ENCODE results near the gene SSBP3.

SSBP3 gene

DNA sequence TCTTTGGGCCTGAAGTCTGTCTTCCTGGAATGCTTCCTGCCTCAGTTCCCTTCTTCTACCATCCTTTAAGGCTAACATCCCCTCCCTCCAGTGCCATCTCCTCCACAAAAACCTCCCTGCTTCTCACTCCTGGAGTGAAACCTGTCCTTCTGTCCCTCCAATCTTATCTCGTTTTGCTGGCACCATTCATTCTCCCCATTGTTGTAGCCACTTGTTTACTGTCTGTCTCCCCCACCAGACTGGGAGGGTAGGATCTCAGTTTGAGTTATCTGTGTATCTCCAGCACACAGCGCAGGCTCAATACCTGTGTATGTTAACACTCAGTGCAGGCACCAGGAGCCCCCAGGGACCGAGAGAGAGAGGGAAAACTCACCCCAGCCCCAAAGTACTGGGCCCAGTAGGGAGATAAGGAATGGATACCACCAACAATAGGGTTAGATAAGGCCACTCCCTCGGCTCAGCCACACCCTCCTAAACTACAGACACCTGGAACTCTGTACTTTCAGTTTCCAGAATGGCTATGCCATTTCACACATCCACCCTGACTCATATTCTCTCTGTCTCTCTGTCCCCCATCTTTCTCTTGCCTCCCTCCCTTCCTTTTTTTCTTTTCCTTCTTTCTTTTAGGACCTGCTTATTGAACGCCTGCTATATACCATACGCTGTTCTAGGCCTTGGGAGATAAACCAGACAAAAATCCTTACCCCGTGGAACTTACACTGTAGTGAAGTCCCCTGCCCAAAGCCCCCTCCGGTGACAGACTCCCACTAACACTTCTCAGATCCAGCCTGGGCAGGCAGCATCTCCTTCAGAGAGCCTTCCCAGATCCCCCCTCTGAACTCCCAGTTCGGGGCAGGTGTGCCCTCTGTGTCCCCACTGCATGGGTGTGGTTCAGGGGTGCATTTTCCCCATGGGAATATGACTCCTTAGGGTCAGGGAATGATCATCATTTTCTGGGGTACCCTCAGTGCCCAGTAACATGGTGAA is 3.3 kb upstream of the SSBP3 start:
- DNase-seq (ENCODE audit: low read depth): no peak

DNA sequence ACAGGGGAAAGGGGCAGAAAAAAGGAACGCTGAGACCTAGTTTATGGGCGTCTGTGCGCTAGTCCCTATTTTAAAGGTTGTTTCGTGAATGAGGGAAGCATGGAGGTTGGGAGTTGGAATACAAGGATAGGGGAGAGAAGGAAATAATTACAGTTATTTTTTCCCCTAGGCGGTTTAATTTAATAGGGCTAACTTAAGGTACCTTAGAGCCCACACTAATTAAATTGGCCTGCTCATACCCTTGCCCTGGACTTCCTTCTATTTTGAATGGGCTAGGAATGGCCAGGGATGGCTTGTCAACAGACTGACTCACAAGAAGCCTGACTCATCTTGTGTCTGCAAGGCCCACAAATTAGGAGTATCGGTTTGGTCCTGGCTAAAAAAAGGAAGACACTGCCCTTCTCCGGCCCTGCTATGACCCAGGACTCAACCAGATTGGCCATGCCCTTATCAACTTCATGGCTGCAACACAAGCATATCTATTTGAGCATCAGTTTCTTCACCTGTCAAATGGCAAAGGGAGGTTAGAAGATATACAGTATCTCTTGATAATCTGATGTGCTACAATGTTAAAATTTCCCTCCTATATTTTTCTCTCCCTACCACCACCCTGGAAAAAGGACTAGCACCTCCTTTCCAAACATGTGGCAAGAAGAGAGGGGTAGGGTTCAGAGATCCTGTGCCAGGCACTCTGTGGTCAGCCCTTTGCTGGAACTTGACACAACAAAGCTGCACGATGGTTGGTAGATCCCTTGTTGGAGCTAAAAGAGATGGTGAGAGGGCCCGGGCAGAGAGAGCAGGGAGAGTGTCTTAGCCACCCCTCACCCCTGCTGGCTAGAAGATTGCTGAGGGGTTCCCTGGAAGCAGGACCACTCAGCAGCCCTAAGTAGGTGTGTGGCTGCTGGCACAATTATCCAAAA is 2.2 kb upstream of the SSBP3 start:
- DNase-seq (ENCODE audit: low read depth): no peak

DNA sequence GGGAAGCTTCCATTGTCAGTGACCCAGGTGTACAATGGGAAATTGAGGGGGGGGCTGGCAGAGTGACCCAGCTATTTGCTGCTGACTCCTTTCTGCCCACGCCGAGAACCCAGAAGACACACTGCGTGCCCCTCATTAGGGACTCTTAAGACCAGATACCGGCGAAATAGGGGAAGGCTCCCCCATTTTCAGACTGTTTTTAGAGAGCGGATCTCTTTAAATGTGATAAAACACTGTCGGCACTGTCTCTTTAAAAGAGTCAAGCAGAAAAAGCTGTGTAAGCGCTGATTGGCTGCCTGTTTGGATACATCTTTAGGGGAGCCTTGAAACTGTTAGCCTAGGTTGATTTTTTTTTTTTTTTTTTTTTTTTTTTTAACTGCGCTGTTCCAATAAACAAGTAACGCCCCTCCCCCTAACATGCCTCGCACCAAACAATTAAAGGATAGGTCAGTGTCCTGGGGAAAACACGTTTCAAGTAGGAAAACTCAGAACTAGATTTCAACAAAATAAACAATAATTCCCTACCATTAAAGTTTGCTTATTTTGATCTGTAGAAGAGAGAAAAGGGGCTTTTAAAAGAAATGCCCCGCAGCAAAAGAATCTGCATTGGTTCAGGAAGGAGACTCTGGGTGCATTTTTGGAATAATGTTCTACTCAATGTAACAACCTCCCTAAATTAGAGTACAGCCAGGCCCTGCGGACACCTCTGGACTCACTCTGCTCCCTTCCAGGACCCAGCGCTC is 1.4 kb upstream of the SSBP3 start:
- DNase-seq (ENCODE audit: low read depth): no peak

DNA sequence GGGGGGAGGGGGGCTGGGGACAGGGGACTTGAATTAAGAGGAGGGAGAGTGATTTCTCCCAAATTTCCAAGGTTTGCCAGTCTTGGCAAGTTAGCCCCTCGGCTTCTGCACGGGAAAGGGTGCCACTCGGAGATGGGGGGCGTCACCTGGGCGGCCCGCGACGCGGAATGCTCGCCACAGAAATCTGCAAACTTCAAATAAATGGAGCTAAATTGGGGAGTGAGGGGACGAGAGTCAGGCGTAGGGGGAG is 885 bp upstream of the SSBP3 start:
- DNase-seq (ENCODE audit: low read depth): no peak

DNA sequence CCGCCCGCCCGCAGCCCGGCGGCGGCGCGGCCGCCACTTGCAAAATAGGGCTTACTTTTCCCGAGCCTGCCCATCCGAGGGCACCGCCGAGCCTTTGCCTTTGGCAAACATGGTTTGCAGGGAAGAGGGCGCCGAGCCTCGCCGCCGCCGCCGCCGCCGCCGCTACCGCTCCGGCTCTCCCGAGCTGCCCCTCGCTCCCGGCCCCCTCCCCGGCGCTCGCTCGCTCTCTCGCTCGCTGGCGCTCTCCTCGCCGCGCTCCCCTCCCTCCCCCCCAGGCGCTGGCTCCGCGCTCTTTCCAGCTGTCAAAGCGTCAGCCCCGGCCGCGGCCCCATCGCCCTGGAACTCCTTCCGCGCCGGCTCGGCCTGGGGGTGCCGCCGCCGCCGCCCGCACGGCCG is 298 bp downstream of the SSBP3 start:
- no peak for DNase-seq (ENCODE audit: low read depth)

DNA sequence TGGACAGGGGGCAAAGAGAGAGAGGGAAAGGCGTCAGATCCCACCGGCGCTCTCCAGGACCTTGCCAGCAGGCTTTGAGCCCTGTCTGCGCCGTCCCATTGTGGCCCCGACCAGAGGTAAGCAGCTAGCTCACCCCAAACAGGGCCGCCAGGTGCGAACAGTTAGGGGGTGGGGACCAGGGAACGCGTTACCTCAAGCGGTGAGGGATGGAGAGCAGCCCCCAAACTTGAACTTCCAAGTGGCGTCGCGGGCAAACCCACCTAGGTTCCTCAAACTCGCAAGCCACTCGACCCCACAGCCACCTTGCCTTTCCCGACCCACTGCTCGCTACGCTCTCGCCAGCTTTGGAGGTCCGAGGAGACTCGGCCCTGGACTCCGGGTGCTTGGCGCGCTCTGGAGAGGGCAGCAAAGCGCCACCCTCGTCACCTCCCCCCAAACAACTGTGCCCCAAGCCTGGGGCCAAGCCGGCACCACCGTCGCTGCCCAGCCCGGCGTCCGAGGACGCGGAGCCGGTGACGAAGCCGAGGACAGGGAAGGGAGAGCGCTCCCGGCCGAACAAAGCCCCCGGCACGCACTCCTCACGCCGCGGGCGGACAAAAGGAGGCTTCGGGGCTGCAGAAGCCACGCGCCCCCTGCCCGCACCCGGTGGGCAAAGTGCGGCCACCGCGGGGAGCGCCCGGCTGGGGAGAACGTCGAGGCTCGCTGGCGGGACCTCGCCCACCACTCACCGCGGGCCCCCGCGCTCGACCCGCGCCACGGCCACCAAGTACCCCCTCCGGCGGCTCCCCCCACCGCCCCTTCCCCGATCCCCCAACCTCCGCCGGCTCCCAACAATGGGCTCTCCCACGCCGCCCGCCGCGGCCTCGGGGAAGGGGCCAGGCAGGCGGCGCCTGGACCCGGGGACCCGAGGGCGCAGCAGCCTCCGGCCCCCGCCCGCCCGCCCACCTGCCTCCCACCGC is 976 bp downstream of the SSBP3 start:
- DNase-seq (ENCODE audit: low read depth): no peak

DNA sequence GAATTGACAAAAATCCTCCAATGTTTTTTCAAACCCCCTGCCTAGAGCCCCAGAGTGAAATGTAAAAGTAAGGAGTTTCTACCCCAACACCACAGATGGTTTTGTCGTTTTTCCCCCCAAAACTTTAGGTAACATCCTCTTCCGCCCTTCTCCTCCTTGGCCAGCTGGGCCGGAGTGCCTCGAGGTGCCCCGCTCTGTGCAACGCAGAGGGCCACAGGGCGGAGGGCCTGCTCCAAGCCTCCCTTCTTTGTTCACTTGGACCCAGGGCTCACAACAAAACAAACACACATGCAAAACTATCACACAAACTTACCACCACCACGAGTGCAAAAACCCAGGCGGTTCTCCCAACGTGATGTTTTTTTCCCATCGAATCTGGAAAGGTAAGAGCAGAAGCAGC is 1.9 kb downstream of the SSBP3 start:
- DNase-seq (ENCODE audit: low read depth): no peak

DNA sequence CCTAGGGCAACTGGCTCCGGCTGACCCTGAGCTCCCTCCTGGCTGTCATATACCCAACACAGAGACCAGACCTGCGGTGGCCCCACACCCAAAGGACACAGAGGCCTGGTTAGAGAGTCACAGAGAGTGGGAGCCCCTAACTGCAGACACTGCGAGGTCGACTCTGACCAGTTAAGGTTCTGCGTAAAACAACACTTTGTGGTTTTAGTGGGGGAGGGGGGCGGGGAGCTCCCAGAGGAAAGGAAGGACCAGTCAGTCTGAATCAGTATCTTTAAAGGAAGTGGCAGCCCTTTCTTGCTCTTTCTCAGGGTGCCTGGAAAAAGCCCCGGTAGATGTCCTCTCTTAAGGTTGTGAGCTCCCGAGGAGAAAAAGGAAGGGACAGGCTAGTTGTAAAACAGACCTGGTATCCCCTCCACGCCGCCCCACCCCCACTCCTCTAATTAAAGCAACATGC is 2.4 kb downstream of the SSBP3 start:
- no peak for DNase-seq (ENCODE audit: low read depth)

DNA sequence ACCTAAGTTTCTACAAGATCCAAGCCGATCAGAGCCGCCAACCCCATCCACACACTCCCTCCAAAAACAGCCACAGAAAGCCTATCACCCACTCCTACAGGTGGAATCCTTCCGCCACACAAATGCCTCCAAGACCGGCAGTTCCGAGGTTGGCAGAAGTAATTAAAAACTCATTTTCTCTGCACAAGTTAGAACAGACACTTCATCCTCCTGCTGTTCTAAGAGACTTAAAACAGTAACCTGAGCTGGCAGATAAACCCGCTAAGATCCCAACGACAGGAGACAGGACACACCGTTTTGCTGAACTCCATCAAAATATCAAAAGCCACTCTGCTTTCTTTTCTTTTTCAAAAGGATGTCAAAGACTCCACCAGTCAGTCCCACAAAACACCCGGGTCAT is 2.8 kb downstream of the SSBP3 start:
- DNase-seq (ENCODE audit: low read depth): no peak

DNA sequence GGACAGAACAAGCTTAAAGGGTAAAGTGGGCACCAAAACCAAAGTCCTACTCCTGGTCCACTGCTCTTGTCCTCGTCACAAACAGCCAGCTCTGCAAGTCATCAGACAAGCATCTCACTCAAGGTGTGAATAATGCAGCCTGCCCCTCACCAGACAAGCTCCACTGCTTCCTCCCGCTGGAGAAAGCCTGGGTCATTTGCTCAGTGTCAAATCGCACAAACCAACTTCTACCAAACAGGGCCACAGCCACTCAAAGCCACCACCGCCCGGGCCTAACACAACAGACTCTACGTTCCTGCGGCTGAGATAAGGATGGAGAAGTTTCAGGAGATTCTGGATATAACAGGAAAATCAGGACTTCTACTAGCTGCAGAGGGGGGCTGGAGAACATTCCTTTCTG is 3.3 kb downstream of the SSBP3 start:
- no peak for DNase-seq (ENCODE audit: low read depth)

DNA sequence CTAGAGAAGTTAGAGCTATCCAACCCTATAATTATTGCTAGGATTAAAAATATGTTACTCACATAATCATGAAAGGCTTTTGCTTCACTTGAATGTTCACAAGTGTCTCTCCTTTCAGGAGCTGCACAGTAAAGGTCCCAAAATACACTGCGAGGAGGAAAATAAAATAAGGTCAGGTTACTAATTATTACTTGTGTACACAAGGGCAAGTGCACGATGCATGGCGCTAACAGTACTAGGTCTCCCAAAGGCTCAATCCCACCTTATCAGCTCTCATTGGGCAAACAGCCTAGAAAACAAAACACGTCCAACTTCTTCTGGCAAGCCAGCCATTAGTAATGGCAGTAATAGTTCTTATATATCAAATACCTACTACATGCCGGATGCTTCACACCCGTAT is 4.4 kb downstream of the SSBP3 start:
- DNase-seq (ENCODE audit: low read depth): no peak

DNA sequence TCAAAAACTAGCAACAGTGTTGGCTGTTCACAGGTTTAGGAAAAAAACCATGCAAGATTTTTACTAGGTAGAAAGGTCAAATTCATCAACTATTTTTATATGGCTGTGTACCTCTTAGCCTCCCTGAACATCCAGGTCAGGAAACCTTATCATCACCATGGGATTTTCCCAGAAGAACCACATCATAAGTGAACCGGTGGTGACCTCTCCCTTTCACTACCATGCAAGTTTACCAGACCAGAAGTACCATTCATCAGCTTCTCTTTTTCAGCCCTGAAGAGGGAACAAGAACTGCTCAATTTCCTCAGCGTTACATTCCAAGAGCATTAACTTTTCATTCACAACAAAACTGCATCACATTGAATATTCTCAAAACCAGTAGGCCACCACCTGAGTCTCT is 5.9 kb downstream of the SSBP3 start:
- no peak for DNase-seq (ENCODE audit: low read depth)

DNA sequence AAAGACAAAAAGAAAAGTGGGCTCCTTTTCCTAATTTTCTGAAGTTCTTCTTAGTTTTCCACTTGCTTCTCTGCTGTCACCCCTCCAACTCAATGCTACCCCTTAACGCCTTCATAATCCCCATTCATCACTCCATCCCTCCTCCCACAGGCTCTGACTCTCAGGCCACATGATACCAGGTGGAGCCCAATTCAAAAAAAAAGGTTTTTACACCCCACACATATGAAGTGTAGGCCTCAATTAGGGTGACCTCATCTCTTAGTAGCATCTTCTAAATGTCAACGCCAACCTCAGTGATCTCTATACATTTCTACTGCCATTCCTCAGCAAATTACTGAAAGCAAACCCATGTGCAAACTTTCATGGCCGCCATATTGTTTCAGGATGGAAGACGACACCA is 6.4 kb downstream of the SSBP3 start:
- DNase-seq (ENCODE audit: low read depth): no peak

DNA sequence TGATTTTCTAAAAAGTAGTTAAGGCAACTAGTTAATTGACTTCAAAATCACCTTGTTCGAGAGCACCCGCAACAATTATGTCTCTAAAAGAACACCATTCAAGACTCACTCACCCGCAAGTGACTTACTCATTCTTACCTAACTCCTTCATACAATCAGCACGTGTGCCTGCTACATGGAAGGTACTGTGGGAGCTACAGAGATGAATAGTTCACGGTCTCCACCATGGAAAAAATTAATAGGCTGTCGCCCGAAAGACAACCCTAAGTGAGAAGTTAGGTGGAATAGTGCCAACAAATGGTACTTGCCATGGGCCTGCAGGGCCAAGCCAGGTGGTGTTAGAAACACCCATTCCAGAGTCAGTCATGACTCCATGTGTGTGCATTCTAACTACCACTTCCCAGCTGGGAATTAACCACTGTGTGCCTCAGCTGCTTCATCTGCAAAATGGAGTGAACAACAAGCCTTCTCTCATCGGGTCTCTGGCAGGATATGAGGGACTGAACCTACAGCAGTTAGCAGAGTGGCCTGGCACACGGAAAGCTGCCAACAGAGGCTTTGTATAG is 7.1 kb downstream of the SSBP3 start:
- DNase-seq (ENCODE audit: low read depth): no peak

DNA sequence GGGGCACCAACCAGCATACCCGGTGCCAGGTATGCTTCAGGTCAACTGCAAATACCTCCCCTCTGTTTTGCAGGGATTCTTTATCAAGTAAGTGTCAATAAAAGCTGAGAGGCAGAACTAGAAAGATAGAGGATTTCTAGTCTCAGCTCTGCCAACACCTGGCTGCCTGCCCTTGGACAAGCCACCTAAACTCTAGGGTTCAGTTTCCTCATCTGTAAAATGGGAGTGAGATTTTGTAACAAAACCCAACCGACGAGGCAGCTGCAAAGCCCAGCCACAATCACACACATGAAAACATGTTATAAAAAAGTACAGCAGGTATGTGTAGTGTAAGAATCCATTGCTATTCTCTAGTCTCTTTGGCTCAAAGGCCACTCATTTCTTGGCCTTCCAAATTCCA is 8.2 kb downstream of the SSBP3 start:
- DNase-seq (ENCODE audit: low read depth): no peak

DNA sequence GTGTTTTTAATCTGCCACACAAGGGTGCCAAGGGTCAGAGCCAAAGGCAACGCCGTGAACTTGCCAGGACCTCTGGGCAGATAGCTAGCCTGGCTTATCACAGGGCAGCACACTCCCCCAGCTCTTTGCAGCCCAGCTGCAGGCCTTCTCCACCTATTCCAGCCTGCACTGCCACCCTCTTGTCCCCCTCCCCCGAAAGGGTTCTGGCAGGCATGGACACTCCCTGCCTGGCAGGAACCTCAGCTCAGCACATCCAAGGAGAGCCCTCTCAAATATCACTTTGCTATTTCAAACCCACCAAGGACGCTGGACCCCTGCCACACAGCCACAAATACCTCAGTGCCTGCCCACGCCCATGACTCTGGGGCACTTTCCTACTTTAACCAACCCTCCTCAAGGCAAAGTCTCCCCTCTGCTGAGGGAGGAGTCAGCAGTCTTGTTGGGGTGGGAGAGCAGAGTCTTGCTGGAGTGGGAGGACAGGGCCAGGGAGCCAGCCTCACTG is 9.1 kb downstream of the SSBP3 start:
- DNase-seq (ENCODE audit: low read depth): no peak

DNA sequence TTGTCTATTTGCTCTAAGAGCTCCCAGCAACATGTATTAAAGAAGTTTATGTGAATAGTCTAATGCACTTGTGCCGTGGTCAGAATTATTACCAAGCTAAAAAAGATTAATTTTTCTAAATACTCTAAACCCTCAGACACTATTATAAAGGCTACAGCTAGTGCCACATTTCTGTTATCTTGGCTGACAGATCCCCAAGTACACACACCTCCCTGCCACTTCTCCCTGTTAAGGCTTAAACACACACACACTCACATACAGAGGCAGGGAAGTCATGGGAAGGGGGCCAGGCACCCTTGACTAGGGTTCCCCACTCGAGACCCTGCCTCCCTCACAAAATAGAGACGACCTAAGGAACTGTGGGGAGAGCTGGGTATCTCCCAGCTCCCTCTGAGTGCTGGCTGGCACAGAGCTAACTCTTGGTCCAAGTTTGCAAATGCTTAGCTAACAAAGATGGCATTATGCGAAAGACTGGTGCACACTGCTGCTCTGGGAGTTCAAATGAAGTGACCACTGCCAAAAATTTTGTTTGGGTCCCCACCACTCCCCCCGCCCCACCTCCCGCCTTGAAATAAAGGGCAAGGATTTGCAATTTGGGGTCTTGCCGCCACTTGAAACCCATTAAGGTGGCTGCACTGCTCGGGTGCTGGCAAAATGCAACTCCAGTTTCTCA is 9.8 kb downstream of the SSBP3 start:
- DNase-seq (ENCODE audit: low read depth): no peak

DNA sequence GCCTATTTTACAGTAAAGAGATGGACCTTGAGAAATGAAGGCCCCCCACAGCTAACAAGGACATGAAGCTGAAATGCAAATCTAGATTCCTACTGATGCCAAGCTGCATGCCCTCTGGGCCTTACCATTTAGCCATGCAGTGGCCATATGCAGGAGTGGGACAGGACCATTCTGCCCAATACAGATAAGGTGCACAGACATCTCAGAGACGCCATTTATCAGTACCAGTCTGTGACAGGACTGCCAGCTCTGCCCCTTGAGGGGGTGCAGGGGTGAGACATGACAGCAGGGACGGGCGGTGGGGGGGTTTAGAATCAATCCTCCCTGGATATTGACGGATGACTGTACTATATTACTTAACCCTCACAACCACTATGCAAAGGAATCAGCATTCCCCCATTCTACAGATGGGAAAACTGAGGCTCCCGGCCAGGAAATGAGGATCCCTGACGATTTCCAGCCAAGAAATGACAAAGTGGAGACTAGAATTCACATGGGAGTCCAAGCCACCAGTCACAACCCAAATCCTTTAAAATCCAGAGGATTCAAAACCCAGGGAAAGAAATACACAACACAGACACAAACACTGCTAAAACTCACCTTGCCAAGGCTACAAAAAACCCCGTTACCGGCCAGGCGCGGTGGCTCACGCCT is 10.8 kb downstream of the SSBP3 start:
- DNase-seq (ENCODE audit: low read depth): no peak

DNA sequence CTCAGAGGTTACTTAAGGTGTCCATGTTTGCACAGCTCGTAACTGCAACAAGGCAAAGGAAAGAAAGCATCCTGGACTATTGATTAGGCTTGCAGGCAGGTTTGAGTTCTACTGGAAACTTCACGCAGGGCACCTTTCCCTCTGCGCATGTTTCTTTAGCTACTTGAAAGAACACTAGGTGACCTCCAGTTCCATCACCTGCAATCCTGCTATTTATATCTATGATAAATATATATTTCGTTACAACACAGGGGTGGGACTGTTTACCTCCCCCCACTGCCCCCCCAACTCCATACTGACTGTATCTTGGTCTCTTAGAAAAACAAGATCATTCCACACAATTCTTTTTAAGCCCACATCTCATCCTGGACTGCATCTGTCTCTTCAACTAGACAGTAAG is 12.1 kb downstream of the SSBP3 start:
- no peak for DNase-seq (ENCODE audit: low read depth)

DNA sequence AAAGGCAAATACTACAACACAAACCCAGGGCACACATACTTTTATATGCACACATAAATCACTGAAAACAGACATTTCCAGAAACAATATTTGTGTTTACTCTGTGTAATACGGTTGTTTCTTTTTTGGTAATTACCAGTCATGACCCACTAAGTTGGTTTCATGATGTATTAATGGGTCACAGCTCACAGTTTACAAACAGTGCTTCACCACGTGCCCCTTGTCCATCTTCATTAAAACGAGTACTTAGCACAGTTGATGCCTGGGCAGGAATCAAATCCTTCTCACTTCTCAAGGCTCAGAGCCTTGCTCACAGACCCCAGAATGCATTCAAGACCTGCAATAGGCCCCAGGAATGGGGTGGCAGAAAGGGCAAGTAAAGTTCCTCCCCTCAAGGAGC is 13.8 kb downstream of the SSBP3 start:
- no peak for DNase-seq (ENCODE audit: low read depth)
